Esophagus muscularis mucosa (tissue), 4 donors: ENCODE data around the gene BCAT1.

Source experiments
- CTCF ChIP-seq, 3 experiments: fragments of 200-600 bp in 2 of 3; fragments of 450-650 bp in 1 of 3; sonication (generic) in 2 of 3; IDR thresholded peaks; one replicate each; pipeline ENCODE4 v1.5.1; 2017 to 2019; ENCODE audit warnings: antibody characterized with exemption in 3 of 3, mild to moderate bottlenecking in 2 of 3, moderate library complexity in 1 of 3
- EP300 ChIP-seq: sonication (generic); formaldehyde crosslinking; IDR thresholded peaks from one replicate; pipeline ENCODE4 v1.6.1; 2017; ENCODE audit warnings: antibody characterized with exemption
- POLR2A ChIP-seq: fragments of 450-650 bp; IDR thresholded peaks from one replicate; pipeline ENCODE4 v1.6.1; 2017; ENCODE audit warnings: antibody characterized with exemption, moderate library complexity, mild to moderate bottlenecking, low read depth
- POLR2AphosphoS5 ChIP-seq, 2 donors: sonication (generic); formaldehyde crosslinking; IDR thresholded peaks; one replicate each; pipeline ENCODE4 v1.6.1; 2017; ENCODE audit warnings: antibody characterized with exemption in 2 of 2

- no peak for TF ChIP-seq CTCF (IDR thresholded peaks at IDR 0.05)
- no peak for TF ChIP-seq POLR2A
- TF ChIP-seq EP300: no peak
- no peak for TF ChIP-seq POLR2AphosphoS5 (IDR thresholded peaks at IDR 0.05)
Observed at GRCh38 chr12:24797901-24798300, 151.0 kb downstream of the BCAT1 start.
